NT2/D1 (cell line): ENCODE data around the gene SUGP1.

Experiments
- DNase-seq: peaks from one replicate; pipeline ENCODE4 v3.0.0-alpha.2; 2011; ENCODE audit warnings: low read depth, low spot score
- H3K27me3 ChIP-seq: 2 replicates; pipeline ENCODE4 v1.6.0; 2011; ENCODE audit warnings: mild to moderate bottlenecking; ENCODE audit not compliant: insufficient read length, insufficient read depth
- H3K36me3 ChIP-seq: 2 replicates; pipeline ENCODE4 v1.6.1; 2011; ENCODE audit warnings: mild to moderate bottlenecking, low read length, mixed read lengths; ENCODE audit not compliant: insufficient read depth, insufficient read length
- H3K4me1 ChIP-seq: 2 replicates; pipeline ENCODE4 v1.5.1; 2011; ENCODE audit not compliant: insufficient read depth, insufficient read length
- H3K4me3 ChIP-seq: 2 replicates; pipeline ENCODE4 v1.5.1; 2011; ENCODE audit warnings: low read depth; ENCODE audit not compliant: insufficient read length
- H3K9ac ChIP-seq: 2 replicates; pipeline ENCODE4 v1.6.0; 2011; ENCODE audit warnings: low read depth; ENCODE audit not compliant: insufficient read length
- H3K9me3 ChIP-seq: 2 replicates; pipeline ENCODE4 v1.5.1; 2011; ENCODE audit warnings: mild to moderate bottlenecking, low read length; ENCODE audit not compliant: insufficient read depth
- SUZ12 ChIP-seq: IDR thresholded peaks from 2 replicates; pipeline ENCODE4 v1.6.1; 2011; ENCODE audit not compliant: insufficient read length, insufficient read depth; ENCODE audit errors: extremely low read depth
- YY1 ChIP-seq: IDR thresholded peaks from 2 replicates; pipeline ENCODE4 v1.6.1; 2011; ENCODE audit not compliant: insufficient read length, insufficient read depth
- ZNF274 ChIP-seq: IDR thresholded peaks from 2 replicates; pipeline ENCODE4 v1.6.1; 2011; ENCODE audit warnings: mild to moderate bottlenecking, low read depth, low read length

SUGP1 gene

GRCh38 chr19:19269952-19270694, 50.2 kb downstream of the SUGP1 start:
- Histone ChIP-seq H3K4me3 (no peak overlapping the region), H3K36me3 (peaks cover 5% of the 10 kb centered on the region), H3K9ac (no peak overlapping the region), H3K27me3 (peaks cover 11% of the 10 kb centered on the region), H3K9me3 (no peaks in the 10 kb centered on the region), H3K4me1 (peaks cover 15% of the 10 kb centered on the region)
- DNase-seq: no peak
- no peak for TF ChIP-seq YY1
- TF ChIP-seq ZNF274: no peak
- TF ChIP-seq SUZ12: no peak

- no peak for DNase-seq
These were observed 51.6 kb downstream of the SUGP1 start for GRCh38 chr19:19268453-19269385.

GRCh38 chr19:19267305-19267704, 53.0 kb downstream of the SUGP1 start:
- no peak overlapping the region for H3K9ac ChIP-seq
- no peak for DNase-seq
- peaks cover 15% of the 10 kb centered on the region for H3K4me1 ChIP-seq
- peaks cover 2% of the 10 kb centered on the region for H3K36me3 ChIP-seq
- H3K9me3 ChIP-seq: no peaks in the 10 kb centered on the region
- H3K27me3 ChIP-seq: peaks cover 19% of the 10 kb centered on the region
- H3K4me3 ChIP-seq: no peak overlapping the region
- TF ChIP-seq SUZ12: no peak
- no peak for TF ChIP-seq ZNF274
- TF ChIP-seq YY1: no peak

More at GRCh38 chr19:19268453-19269385, 51.6 kb downstream of the SUGP1 start:
- peaks cover 13% of the 10 kb centered on the region for H3K27me3 ChIP-seq
- peaks cover 2% of the 10 kb centered on the region for H3K36me3 ChIP-seq
- no peak for TF ChIP-seq ZNF274
- no peak for TF ChIP-seq SUZ12
- no peak for TF ChIP-seq YY1
- H3K4me3 ChIP-seq: no peak overlapping the region
- H3K4me1 ChIP-seq: peaks cover 13% of the 10 kb centered on the region
- H3K9ac ChIP-seq: no peak overlapping the region
- H3K9me3 ChIP-seq: no peaks in the 10 kb centered on the region

- no peaks in the 10 kb centered on the region for H3K9me3 ChIP-seq
- TF ChIP-seq YY1: no peak
- TF ChIP-seq ZNF274: no peak
- TF ChIP-seq SUZ12: no peak
- peaks cover 2% of the 10 kb centered on the region for H3K36me3 ChIP-seq
These were observed 56.3 kb downstream of the SUGP1 start for GRCh38 chr19:19263886-19264487.

GRCh38 chr19:19262190-19263057, 57.9 kb downstream of the SUGP1 start:
- TF ChIP-seq ZNF274: no peak
- TF ChIP-seq SUZ12: no peak
- TF ChIP-seq YY1: no peak
- Histone ChIP-seq H3K27me3 (peaks cover 17% of the 10 kb centered on the region), H3K9me3 (no peaks in the 10 kb centered on the region), H3K9ac (peak overlapping the region; percentile 62), H3K36me3 (peaks cover 5% of the 10 kb centered on the region), H3K4me1 (peaks cover 18% of the 10 kb centered on the region), H3K4me3 (peak overlapping the region; percentile 50)
- no peak for DNase-seq

More at GRCh38 chr19:19263886-19264487, 56.3 kb downstream of the SUGP1 start:
- no peak for DNase-seq
- Histone ChIP-seq H3K4me3 (no peak overlapping the region), H3K9ac (no peak overlapping the region), H3K27me3 (peaks cover 17% of the 10 kb centered on the region), H3K4me1 (peaks cover 18% of the 10 kb centered on the region)

- DNase-seq: peak; percentile 33
- H3K36me3 ChIP-seq: peaks cover 13% of the 10 kb centered on the region
- no peaks in the 10 kb centered on the region for H3K9me3 ChIP-seq
- H3K27me3 ChIP-seq: peaks cover 17% of the 10 kb centered on the region
- H3K4me3 ChIP-seq: peak overlapping the region; percentile 62
- TF ChIP-seq ZNF274 (no peak), SUZ12 (no peak), YY1 (no peak)
- peaks cover 18% of the 10 kb centered on the region for H3K4me1 ChIP-seq
- peak overlapping the region; percentile 79 for H3K9ac ChIP-seq
These were observed 58.7 kb downstream of the SUGP1 start for GRCh38 chr19:19261350-19262189.
